ENCODE measurements around the gene POGLUT2.
"Not testable (repeated sequence)": the region's sequence is repeated elsewhere in the genome, so short reads cannot be mapped to it uniquely, and the experiment has no call there.

POGLUT2 gene

GRCh38 chr13:102805680-102806079, 6.9 kb upstream of the POGLUT2 start:
- no peak for DNase-seq

- DNase-seq = peak; percentile 73
Measured at GRCh38 chr13:102800145-102801041, 1.6 kb upstream of the POGLUT2 start.

DNA sequence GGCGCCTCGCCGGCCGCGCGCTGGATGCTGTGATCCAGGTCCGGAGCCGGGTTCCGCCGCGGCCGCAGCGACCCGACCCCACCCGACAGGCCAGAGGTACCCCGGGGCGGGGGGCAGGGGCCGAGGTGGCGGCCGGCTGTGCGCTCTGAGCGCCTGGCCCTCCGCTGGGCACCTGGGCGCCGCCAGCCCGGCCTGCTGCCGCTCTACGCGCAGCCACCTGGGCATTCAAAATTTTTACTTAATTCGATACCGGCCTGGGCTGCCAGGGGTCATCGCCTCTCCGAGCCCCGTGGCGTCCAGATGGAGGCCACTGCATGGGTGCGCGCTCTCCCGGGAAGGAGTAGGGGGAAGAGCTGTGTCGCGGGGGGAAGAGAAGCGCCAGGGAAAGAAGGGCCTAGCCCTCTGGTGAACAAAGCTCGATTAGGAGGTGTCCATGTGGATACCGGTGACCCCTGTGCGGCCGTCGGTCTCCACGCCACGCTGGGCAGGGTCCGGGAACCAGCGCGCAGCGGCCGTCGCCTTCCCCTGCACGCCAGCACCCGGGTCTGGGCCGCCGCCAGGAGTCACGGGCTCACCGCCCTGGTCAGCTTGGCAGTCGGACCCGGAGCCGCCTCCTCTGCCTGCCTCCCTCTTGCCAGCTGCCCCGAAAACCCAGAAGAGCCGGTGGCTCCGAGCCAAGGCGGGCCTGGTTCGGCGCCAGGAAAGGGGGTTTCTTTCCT, 809 bp upstream of the POGLUT2 start:
- peak; percentile 0 for DNase-seq

DNA sequence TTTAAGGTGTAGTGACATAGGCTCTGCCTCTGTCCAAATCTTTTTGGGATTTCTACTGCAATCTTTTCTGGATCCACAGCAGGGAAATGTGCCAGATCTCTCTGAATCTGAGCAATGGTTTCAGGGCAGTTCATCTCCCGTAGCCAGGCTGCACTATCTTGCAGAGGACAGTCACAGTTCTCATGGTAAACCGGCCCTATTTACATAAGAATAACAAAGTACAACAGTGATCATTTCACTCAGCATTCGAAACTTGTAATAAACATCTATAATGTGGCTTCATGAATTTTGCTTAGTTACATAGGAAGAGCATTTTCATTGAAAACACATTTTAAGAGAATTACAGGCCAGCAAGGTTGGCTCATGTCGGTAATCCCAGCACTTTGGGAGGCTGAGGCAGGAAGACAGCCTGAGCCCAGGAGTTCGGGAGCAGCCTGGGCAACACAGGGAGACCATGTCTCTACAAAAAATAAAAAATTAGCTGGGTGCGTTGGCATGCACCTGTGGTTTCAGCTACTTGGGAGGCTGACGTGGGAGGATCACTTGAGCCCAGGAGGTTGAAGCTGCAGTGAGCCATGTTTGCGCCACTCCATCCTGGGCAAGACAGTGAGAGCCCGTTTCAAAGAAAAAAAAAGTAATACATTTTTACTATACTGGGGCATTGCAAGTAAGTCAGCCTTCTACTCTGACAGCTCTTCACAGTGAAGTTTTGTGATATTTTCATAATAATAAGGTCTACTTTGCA, 5.0 kb downstream of the POGLUT2 start:
- no peak for DNase-seq

DNA sequence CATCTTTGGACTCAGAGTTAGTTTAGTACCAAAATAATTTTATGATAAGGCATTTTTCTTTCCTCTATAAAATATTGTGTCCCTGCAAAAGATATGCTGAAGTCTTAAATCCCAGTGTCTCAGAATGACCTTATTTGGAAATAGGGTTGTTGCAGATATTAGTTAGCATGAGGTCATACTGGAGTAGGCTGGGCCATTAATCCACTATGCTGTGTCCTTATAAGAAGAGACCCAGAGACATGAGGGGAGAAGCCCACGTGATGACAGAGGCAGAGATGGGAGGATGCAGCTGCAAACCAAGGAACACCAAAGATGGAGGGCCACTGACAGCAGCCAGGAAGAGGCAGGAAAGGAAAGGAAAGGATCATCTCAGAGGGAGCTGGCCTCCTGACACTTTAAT, 6.4 kb downstream of the POGLUT2 start:
- DNase-seq = no peak

- DNase-seq = no peak
Measured at GRCh38 chr13:102788683-102789082, 10.1 kb downstream of the POGLUT2 start.

DNA sequence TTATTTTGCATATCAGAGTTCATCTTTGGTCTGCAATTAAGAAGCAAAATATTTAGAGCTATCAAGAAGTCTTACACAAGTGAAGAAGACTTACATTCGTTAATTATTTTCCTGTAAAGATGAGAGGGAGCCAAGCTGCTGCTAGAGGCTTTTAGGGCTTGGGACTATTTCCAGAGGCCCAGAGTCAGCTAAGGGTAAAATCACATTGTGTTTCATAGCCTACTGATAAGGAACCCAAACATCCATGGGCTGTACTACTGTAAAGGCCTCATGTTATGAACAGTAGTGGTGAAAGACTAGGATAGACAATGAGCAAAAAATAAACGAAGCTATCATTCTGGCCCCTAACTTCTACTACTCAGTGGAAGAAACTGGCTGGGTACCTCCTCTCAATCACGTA, 14.3 kb downstream of the POGLUT2 start:
- DNase-seq = no peak

DNA sequence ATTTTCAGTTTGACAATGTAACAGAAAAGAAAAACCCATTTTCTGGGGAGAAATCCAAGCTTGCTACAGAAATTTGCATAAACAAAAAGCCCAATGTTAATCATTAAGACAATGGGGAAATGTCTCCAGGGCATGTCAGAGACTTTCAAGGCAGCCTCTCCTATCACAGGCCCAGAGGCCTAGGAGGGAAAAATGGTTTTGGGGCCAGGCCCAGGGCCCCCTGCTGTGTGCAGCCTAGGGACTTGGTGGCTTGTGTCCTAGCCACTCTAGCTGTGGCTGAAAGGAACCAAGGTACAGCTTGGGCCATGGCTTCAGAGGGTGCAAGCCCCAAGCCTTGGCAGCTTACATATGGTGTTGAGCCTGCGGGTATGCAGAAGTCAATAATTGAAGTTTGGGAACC, 17.2 kb downstream of the POGLUT2 start:
- no peak for DNase-seq

- not testable (repeated sequence) for DNase-seq
Measured at GRCh38 chr13:102780656-102781055, 18.1 kb downstream of the POGLUT2 start.

DNA sequence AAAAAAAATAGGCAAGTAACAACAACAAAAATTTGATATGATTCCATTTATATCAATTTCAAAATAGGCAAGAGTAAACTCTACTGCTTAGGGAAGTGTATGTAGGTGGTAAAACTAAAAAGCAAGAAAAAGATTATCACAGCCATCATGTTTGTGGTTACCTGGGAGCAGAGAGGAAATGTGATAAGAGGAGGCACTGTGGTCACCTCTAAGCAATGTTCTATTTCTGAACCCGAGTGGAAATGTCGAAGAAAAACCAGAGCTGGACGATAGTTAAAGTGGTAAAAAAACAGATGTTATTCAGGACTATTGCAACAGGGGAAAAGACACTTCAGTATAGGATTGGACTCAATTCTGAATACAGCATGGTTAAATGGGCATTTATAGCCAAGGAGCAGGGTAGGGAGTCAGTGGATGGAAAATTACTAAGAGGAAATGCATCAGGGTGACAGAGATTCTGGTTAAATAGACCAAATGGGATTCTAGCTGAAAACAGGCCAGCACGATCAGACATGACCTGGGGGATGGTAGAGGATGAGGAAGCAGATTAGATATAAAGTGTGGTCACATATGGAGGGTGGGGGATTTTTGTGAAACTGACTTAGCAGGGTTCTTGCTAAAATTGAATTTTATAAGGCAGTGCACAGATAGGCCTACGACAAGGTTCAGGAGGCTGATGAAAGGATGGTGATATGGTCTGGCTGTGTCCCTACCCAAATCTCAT, 19.2 kb downstream of the POGLUT2 start:
- DNase-seq = no peak

DNA sequence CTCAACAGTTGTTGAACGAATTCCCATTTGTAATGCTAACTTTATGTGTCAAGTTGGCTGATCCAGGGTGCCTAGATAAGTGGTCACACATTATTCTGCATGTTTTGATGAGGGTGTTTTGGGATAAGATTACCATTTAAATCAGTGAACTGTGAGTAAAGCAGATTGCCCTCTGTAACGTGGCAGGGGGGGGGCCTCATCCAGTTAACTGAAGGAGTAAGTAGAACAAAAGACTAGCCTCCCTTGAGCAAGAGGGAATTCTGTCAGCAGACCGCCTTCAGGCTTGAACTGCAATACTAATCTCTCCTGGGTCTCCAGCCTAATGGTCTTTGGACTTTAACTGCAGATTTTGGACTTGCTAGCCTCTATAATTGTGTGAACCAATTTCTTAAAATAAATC, 21.0 kb downstream of the POGLUT2 start:
- DNase-seq = no peak

DNA sequence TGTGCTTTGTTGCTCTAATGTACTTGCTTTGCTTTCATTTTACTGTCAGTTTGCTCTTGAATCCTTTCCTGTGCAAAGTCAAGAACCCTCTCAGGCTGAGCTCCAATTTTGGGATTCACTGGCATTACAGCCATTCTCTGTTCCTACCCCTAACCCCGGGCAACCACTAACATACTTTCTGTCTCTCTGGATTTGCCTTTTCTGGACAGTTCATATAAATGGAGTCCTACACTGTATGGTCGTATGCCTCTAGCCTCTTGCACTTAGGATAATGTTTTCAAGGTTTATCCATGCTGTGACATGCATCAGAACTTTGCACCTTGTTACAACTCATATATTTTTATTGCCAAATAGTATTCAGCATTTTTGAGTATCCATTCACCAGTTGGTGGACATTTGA, 22.5 kb downstream of the POGLUT2 start:
- no peak for DNase-seq

- DNase-seq = no peak
Measured at GRCh38 chr13:102774591-102775520, 23.9 kb downstream of the POGLUT2 start.

GRCh38 chr13:102774214-102774568, 24.6 kb downstream of the POGLUT2 start:
- no peak for DNase-seq

DNA sequence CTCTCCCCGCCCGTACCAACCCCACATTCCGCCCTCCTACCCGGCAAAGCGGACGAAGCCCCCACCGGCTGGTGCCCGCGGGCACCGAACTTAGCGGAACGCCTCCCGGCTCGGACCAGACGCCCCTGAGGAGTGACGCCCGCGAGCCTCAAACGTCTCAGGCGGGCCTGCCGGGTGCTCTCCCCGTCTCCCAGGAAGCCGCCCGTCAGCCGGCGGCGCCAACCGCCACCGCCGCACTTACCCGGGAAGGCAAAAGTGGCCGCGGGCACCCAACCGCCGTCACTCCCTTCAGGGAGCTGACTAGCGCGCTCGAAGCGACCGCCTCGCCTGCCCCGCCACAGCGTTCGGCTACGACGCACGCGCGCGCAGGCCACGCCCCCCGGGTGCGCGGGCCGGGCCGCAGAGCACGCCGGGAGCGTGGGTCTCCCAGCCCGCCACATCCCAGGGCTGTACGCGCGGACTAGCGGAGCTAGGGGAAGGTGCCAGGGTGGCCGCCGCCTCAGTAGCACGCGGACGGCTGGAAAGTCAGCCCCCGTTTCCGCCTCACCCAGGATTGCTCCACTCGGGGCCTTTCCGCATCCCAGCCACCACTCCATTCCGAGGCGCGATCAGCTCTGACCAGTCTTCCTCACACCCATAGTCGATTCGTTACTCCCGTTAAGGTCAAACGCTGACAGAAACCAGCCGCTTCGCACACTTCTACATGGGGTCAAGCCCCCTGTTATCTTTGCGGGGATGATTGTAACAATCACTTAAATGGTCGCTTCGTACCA, 25.1 kb downstream of the POGLUT2 start, which contains the start of gene TEX30:
Gene TEX30 (minus strand): TSS at position 346 of the 773 bp plus-strand sequence. CDS start 3,760 bp downstream, outside the sequence.
- DNase-seq = peak; percentile 85

- DNase-seq = no peak
Measured at GRCh38 chr13:102772042-102772425, 26.7 kb downstream of the POGLUT2 start.

DNA sequence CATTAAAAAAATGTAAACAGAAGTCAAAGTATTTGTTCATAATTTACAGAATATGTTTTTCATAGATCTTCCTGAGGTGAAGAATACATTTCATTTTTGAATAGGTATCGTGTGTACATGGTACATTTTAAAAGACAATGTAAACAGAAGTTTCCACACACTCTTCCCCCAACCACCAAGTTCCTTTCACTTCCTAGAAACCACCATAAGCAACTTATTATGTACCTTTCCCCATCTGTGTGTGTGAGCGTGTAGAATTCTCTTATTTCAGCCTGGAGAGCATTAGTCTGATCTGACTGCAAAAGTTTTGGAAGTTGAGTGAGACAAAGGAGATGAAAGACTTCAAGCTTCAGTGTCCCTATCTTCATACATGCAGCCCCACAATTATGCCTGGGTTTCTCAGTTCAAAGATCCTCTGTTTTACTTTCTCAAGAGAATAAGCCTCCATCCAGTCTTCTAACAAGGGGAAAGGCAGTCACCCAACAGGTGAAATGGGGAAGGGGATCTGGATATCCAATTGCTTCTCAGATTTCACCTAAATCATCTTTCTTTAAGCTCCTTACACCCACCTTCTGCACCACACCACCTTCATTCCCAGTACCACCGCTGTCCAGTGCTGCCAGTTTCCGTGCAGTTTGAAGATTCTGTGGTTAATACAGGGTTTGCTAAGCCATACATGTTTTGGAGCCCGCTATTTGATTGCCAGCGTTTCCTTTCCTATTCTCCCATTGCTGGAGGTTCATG, 27.3 kb downstream of the POGLUT2 start:
- DNase-seq = no peak

GRCh38 chr13:102770435-102770834, 28.3 kb downstream of the POGLUT2 start:
- DNase-seq = no peak

DNA sequence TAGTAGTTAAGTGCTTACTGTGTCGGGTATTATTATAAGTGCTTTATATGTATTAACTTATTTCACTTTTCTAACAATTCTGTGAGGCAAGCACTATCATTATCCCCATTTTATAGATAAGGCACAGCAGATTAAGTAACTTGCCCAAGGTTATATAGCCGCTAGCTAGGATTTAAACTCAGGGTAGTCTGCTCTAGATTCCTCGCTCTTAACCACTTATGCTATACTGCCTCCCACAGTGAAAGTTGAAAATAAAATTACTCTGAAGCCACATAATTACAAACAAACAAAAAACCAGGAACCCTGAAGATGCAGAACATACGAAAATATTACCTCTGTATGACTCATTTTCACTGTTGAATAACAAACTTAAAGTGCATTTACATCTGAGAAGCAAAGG, 29.1 kb downstream of the POGLUT2 start:
- no peak for DNase-seq

DNA sequence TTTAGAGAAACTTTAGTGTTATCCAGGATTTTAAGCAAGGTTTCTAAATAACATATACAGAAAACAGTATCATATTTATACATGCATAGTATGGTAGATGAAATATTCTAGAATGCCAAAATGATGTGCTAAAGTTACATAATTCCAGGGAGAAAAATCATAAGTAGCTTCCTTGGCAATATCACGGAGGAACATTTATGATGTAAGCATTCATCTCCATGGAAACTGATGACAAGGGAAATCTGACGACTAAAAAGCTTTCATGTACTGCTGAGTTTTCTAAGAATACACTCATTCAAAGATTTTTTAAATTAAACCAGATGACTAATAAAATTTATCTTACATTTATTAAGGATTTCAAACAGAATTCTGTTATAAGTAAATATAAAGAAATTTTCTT, 29.9 kb downstream of the POGLUT2 start:
- no peak for DNase-seq

All from activated effector memory CD4-positive, alpha-beta T cell treated with Interleukin-2 at 50 U/mL for 16 hours (primary cell).